Neural cell (in vitro differentiated cells): ENCODE data around the gene SLC26A5. TPM values are rescaled to one million over a fixed set of nuclear protein-coding genes. Genes with fewer than 3 reads are reported as not detected.
"Not testable (repeated sequence)": the region's sequence is repeated elsewhere in the genome, so short reads cannot be mapped to it uniquely, and the experiment has no call there.

Experiments used
- H2AFZ ChIP-seq: fragments of 200-600, 300-800 bp; sonication (generic), shearing (Covaris generic); 2 replicates; pipeline ENCODE4 v1.6.0; 2014; ENCODE audit warnings: low read depth, mild to moderate bottlenecking, antibody characterized with exemption, low read length, moderate library complexity
- H3F3A ChIP-seq: fragments of 200-600 bp; shearing (Covaris generic); 2 replicates; pipeline ENCODE4 v1.6.1; 2016; ENCODE audit warnings: mild to moderate bottlenecking, moderate library complexity, mixed read lengths, antibody characterized with exemption, low read length; ENCODE audit not compliant: insufficient read depth, poor library complexity, severe bottlenecking
- H3K27ac ChIP-seq: fragments of 200-600, 300-800 bp; sonication (generic), shearing (Covaris generic); 2 replicates; pipeline ENCODE4 v1.5.1; 2014; ENCODE audit warnings: mild to moderate bottlenecking, low read length, moderate library complexity
- H3K27me3 ChIP-seq: fragments of 300-800, 200-600 bp; sonication (generic), shearing (Covaris generic); 2 replicates; pipeline ENCODE4 v1.6.0; 2014; ENCODE audit warnings: mild to moderate bottlenecking, low read depth, low read length, moderate library complexity; ENCODE audit not compliant: insufficient read depth
- H3K36me3 ChIP-seq: fragments of 300-800, 200-600 bp; sonication (generic), shearing (Covaris generic); 2 replicates; pipeline ENCODE4 v1.5.1; 2014; ENCODE audit warnings: mild to moderate bottlenecking, antibody characterized with exemption, low read length, moderate library complexity; ENCODE audit not compliant: insufficient read depth
- H3K4me2 ChIP-seq: fragments of 300-800, 200-600 bp; sonication (generic), shearing (Covaris generic); 2 replicates; pipeline ENCODE4 v1.6.0; 2014; ENCODE audit warnings: mild to moderate bottlenecking, low read length
- H3K4me3 ChIP-seq: fragments of 300-800, 200-600 bp; sonication (generic), shearing (Covaris generic); 2 replicates; pipeline ENCODE4 v1.5.1; 2014; ENCODE audit warnings: mild to moderate bottlenecking, low read length, moderate library complexity
- H3K79me2 ChIP-seq: fragments of 200-600 bp; shearing (Covaris generic); replicated peaks from 2 replicates; pipeline ENCODE4 v1.6.0; 2014; ENCODE audit warnings: mild to moderate bottlenecking, low read length, moderate library complexity; ENCODE audit not compliant: insufficient read depth
- H3K9ac ChIP-seq: fragments of 300-800, 200-600 bp; sonication (generic), shearing (Covaris generic); 2 replicates; pipeline ENCODE4 v1.6.1; 2016; ENCODE audit warnings: mild to moderate bottlenecking, low read length, mixed read lengths
- H3K9me2 ChIP-seq: fragments of 200-600 bp; shearing (Covaris generic); 2 replicates; pipeline ENCODE4 v1.6.1; 2016; ENCODE audit warnings: mild to moderate bottlenecking, low read length, mixed read lengths; ENCODE audit not compliant: insufficient read depth
- H3K9me3 ChIP-seq: fragments of 200-600, 300-800 bp; sonication (generic), shearing (Covaris generic); 2 replicates; pipeline ENCODE4 v1.6.1; 2016; ENCODE audit warnings: mild to moderate bottlenecking, mixed run types, low read length, moderate library complexity, mixed read lengths
- H4K20me1 ChIP-seq: fragments of 200-600 bp; shearing (Covaris generic); 2 replicates; pipeline ENCODE4 v1.6.1; 2016; ENCODE audit warnings: mild to moderate bottlenecking, mixed run types; ENCODE audit not compliant: insufficient read depth
- EP300 ChIP-seq: fragments of 450-650 bp; conservative IDR thresholded peaks from 2 replicates; pipeline ENCODE4 v1.6.1; 2014; ENCODE audit warnings: antibody characterized with exemption, mild to moderate bottlenecking, moderate library complexity; ENCODE audit not compliant: poor library complexity, severe bottlenecking
- EZH2 ChIP-seq: fragments of 200-600, 300-800 bp; shearing (Covaris generic), sonication (generic); IDR thresholded peaks from 2 replicates; pipeline ENCODE4 v1.6.1; 2014; ENCODE audit warnings: antibody characterized with exemption, low read length, borderline replicate concordance, mild to moderate bottlenecking; ENCODE audit not compliant: insufficient read depth, poor library complexity, severe bottlenecking
- MXI1 ChIP-seq: fragments of 450-650 bp; conservative IDR thresholded peaks from 2 replicates; pipeline ENCODE4 v1.6.1; 2014; ENCODE audit warnings: antibody characterized with exemption, mild to moderate bottlenecking; ENCODE audit not compliant: poor library complexity, severe bottlenecking
- POLR2AphosphoS5 ChIP-seq: IDR thresholded peaks from 2 replicates; pipeline ENCODE4 v1.6.1; 2012
- RAD21 ChIP-seq: fragments of 450-650 bp; conservative IDR thresholded peaks from 2 replicates; pipeline ENCODE4 v1.6.1; 2014; ENCODE audit warnings: antibody characterized with exemption, mild to moderate bottlenecking, moderate library complexity
- REST ChIP-seq: IDR thresholded peaks from 2 replicates; pipeline ENCODE4 v1.6.1; 2012; ENCODE audit warnings: borderline replicate concordance
- SMC3 ChIP-seq: fragments of 450-650 bp; conservative IDR thresholded peaks from 2 replicates; pipeline ENCODE4 v1.6.1; 2014; ENCODE audit warnings: antibody characterized with exemption, mild to moderate bottlenecking, moderate library complexity; ENCODE audit not compliant: poor library complexity
- TAF1 ChIP-seq: IDR thresholded peaks from 2 replicates; pipeline ENCODE4 v1.6.1; 2012; ENCODE audit warnings: low read depth
- polyA minus RNA-seq: library from RNA; depleted of rRNA, polyadenylated mRNA; stranded (reverse); fragments of >200 nt; gene quantifications from 2 replicates; pipeline ENCODE4 v1.2.3, GENCODE V29; 2014
- polyA plus RNA-seq: library from polyadenylated mRNA; depleted of rRNA; stranded (reverse); fragments of >200 nt; gene quantifications from 2 replicates; pipeline ENCODE4 v1.2.3, GENCODE V29; 2014
- TF ChIP-seq, protein P1 (sequence below): fragments of 450-650 bp; IDR thresholded peaks from 2 replicates; pipeline ENCODE4 v1.5.1; 2014; ENCODE audit warnings: antibody characterized with exemption, mild to moderate bottlenecking, moderate library complexity; ENCODE audit not compliant: poor library complexity, severe bottlenecking

SLC26A5 gene, protein sequence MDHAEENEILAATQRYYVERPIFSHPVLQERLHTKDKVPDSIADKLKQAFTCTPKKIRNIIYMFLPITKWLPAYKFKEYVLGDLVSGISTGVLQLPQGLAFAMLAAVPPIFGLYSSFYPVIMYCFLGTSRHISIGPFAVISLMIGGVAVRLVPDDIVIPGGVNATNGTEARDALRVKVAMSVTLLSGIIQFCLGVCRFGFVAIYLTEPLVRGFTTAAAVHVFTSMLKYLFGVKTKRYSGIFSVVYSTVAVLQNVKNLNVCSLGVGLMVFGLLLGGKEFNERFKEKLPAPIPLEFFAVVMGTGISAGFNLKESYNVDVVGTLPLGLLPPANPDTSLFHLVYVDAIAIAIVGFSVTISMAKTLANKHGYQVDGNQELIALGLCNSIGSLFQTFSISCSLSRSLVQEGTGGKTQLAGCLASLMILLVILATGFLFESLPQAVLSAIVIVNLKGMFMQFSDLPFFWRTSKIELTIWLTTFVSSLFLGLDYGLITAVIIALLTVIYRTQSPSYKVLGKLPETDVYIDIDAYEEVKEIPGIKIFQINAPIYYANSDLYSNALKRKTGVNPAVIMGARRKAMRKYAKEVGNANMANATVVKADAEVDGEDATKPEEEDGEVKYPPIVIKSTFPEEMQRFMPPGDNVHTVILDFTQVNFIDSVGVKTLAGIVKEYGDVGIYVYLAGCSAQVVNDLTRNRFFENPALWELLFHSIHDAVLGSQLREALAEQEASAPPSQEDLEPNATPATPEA
- not detected in 2 replicates for polyA plus RNA-seq
- polyA minus RNA-seq: not detected in 2 replicates

GRCh38 chr7:103446049-103446520 lies at the start of gene SLC26A5:
Gene SLC26A5, minus strand, starts transcription at chr7:103446207. Its CDS starts 24,693 bp downstream, at chr7:103421514.
- TF ChIP-seq EZH2: no peak
- TF ChIP-seq TAF1: no peak
- no peak for TF ChIP-seq REST
- TF ChIP-seq, protein P1, sequence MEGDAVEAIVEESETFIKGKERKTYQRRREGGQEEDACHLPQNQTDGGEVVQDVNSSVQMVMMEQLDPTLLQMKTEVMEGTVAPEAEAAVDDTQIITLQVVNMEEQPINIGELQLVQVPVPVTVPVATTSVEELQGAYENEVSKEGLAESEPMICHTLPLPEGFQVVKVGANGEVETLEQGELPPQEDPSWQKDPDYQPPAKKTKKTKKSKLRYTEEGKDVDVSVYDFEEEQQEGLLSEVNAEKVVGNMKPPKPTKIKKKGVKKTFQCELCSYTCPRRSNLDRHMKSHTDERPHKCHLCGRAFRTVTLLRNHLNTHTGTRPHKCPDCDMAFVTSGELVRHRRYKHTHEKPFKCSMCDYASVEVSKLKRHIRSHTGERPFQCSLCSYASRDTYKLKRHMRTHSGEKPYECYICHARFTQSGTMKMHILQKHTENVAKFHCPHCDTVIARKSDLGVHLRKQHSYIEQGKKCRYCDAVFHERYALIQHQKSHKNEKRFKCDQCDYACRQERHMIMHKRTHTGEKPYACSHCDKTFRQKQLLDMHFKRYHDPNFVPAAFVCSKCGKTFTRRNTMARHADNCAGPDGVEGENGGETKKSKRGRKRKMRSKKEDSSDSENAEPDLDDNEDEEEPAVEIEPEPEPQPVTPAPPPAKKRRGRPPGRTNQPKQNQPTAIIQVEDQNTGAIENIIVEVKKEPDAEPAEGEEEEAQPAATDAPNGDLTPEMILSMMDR: no peak
- no peak for TF ChIP-seq POLR2AphosphoS5
- TF ChIP-seq SMC3: no peak
- no peaks in the 10 kb centered on the region for H3K9me2 ChIP-seq
- H4K20me1 ChIP-seq: no peaks in the 10 kb centered on the region
- peaks cover 54% of the 10 kb centered on the region for H3K27me3 ChIP-seq
- no peaks in the 10 kb centered on the region for H3K36me3 ChIP-seq
- no peaks in the 10 kb centered on the region for H3K79me2 ChIP-seq
- no peak within 1 kb of the TSS for H2AFZ ChIP-seq
- H3K4me2 ChIP-seq: no peak within 1 kb of the TSS
- H3F3A ChIP-seq: no peaks in the 10 kb centered on the region
- H3K27ac ChIP-seq: no peak within 1 kb of the TSS
- no peaks in the 10 kb centered on the region for H3K9me3 ChIP-seq
- no peak within 1 kb of the TSS for H3K9ac ChIP-seq
- peak within 1 kb of the TSS; percentile 54 for H3K4me3 ChIP-seq

DNA sequence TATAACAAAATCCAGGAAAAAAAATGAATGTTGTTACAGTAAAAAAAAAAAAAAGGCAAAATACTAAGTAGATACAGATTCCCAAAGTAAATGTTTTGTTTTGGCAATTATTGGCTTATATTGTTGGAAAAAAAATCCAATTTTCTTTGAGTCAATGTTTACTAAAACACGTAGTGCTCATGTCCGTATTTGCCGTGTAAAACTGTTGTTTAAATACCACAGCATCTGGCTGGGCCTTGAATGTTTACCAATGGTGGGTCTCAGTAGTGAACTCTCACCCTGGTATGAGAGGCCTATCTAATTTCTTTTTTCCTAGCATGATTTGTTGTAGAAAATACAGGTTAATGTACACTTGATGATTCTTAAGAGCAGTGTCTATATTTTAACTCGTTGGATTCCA lies 41.4 kb upstream of the SLC26A5 start:
- Histone ChIP-seq H3K79me2 (no peaks in the 10 kb centered on the region), H3K27me3 (no peaks in the 10 kb centered on the region), H3K4me3 (no peak overlapping the region), H3K4me2 (no peak overlapping the region), H2AFZ (no peak overlapping the region), H3K9me3 (no peaks in the 10 kb centered on the region), H4K20me1 (no peaks in the 10 kb centered on the region), H3K9me2 (no peaks in the 10 kb centered on the region), H3K9ac (no peak overlapping the region), H3F3A (no peaks in the 10 kb centered on the region), H3K36me3 (no peaks in the 10 kb centered on the region), H3K27ac (no peak overlapping the region)
- TF ChIP-seq, protein P1: no peak
- no peak for TF ChIP-seq MXI1
- no peak for TF ChIP-seq RAD21
- no peak for TF ChIP-seq POLR2AphosphoS5
- TF ChIP-seq EP300: no peak
- no peak for TF ChIP-seq SMC3
- TF ChIP-seq TAF1: no peak
- TF ChIP-seq REST: no peak
- no peak for TF ChIP-seq EZH2

GRCh38 chr7:103486873-103487272 lies 40.9 kb upstream of the SLC26A5 start:
- not testable (repeated sequence) for H3F3A ChIP-seq, H3K9me2 ChIP-seq, H3K27ac ChIP-seq, H3K79me2 ChIP-seq, H3K27me3 ChIP-seq, H3K4me3 ChIP-seq, H3K4me2 ChIP-seq, H4K20me1 ChIP-seq, H2AFZ ChIP-seq, H3K9ac ChIP-seq, H3K9me3 ChIP-seq, H3K36me3 ChIP-seq
